NT2/D1 (cell line): Measurements from ENCODE around the gene C12orf57.

Source experiments
- SUZ12 ChIP-seq: IDR thresholded peaks from 2 replicates; pipeline ENCODE4 v1.6.1; 2011; ENCODE audit not compliant: insufficient read length, insufficient read depth; ENCODE audit errors: extremely low read depth
- YY1 ChIP-seq: IDR thresholded peaks from 2 replicates; pipeline ENCODE4 v1.6.1; 2011; ENCODE audit not compliant: insufficient read length, insufficient read depth
- ZNF274 ChIP-seq: IDR thresholded peaks from 2 replicates; pipeline ENCODE4 v1.6.1; 2011; ENCODE audit warnings: mild to moderate bottlenecking, low read depth, low read length

DNA sequence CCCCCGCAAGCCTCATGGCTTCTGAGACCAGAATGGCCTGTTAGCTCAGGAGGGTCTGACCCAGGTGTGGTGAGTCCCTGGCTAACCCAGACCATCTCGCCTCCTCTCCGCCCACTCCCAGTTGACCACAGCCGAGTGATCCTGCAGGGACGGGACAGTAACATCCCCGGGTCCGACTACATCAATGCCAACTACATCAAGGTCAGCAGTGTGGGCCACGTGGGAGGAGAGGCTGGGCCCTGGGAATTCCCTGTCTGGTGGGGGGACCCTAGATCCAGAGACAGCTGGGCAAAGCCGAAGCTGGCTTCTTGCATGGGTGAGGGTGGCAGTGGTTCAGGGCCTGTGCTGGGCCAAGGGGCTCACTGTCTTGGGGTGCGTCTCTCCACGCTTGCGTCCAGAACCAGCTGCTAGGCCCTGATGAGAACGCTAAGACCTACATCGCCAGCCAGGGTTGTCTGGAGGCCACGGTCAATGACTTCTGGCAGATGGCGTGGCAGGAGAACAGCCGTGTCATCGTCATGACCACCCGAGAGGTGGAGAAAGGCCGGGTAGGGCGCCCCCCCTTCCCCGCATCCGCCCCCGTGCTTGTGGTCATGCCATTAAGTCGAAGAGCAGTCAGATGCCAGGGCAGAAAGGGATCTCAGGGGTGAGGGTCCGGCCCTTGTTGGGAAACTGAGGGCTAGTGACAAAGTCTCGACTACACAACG, 12.4 kb downstream of the C12orf57 start:
- TF ChIP-seq YY1 = no peak
- TF ChIP-seq ZNF274 = no peak
- no peak for TF ChIP-seq SUZ12
